GM21737 (cell line): ENCODE measurements around the gene PITRM1.

Experiments used
- ATAC-seq: cut with Tn5 transposase; IDR thresholded peaks from one replicate; pipeline ENCODE4 v1.9.1; 2021; ENCODE audit warnings: mild to moderate bottlenecking, moderate library complexity; ENCODE audit not compliant: unreplicated experiment

Gene PITRM1

GRCh38 chr10:3141351-3142005 is 31.1 kb downstream of the PITRM1 start:
- no peak for ATAC-seq

- ATAC-seq: no peak
Measured at GRCh38 chr10:3140280-3140679, 32.3 kb downstream of the PITRM1 start.

- no peak for ATAC-seq
Measured at GRCh38 chr10:3139216-3139910, 33.2 kb downstream of the PITRM1 start.

GRCh38 chr10:3137958-3138726 is 34.4 kb downstream of the PITRM1 start:
- ATAC-seq: no peak

- no peak for ATAC-seq
Measured at GRCh38 chr10:3136763-3137611, 35.6 kb downstream of the PITRM1 start.

GRCh38 chr10:3136336-3136735 is 36.2 kb downstream of the PITRM1 start:
- no peak for ATAC-seq

GRCh38 chr10:3135006-3135405 is 37.6 kb downstream of the PITRM1 start:
- ATAC-seq: no peak

GRCh38 chr10:3133948-3134347 is 38.6 kb downstream of the PITRM1 start:
- no peak for ATAC-seq

GRCh38 chr10:3132036-3133025 is 40.3 kb downstream of the PITRM1 start:
- ATAC-seq: no peak

- ATAC-seq: no peak
Measured at GRCh38 chr10:3131098-3131497, 41.5 kb downstream of the PITRM1 start.

- no peak for ATAC-seq
Measured at GRCh38 chr10:3129581-3130340, 42.8 kb downstream of the PITRM1 start.

- ATAC-seq: no peak
Measured at GRCh38 chr10:3128379-3129130, 44.0 kb downstream of the PITRM1 start.

GRCh38 chr10:3127921-3128320 is 44.7 kb downstream of the PITRM1 start:
- no peak for ATAC-seq

- no peak for ATAC-seq
Measured at GRCh38 chr10:3126741-3127346, 45.7 kb downstream of the PITRM1 start.

- no peak for ATAC-seq
Measured at GRCh38 chr10:3126249-3126648, 46.3 kb downstream of the PITRM1 start.

- ATAC-seq: no peak
Measured at GRCh38 chr10:3125527-3126170, 46.9 kb downstream of the PITRM1 start.

- ATAC-seq: no peak
Measured at GRCh38 chr10:3124412-3125175, 48.0 kb downstream of the PITRM1 start.
